ENCODE results near the gene TACC2.

GRCh38 chr10:122163174-122164022, 174.4 kb downstream of the TACC2 start:
- TF ChIP-seq ZFP3 (CRISPR knock-in tag; IDR thresholded peaks at IDR 0.05) (no peak), PATZ1 (CRISPR knock-in tag; IDR thresholded peaks at IDR 0.05; ENCODE audit: borderline replicate concordance) (no peak), ISL1 (CRISPR knock-in tag; IDR thresholded peaks at IDR 0.05) (no peak), TOX (CRISPR knock-in tag; IDR thresholded peaks at IDR 0.05; ENCODE audit: borderline replicate concordance) (no peak), ZFP30 (CRISPR knock-in tag; IDR thresholded peaks at IDR 0.05) (no peak), SNAI2 (CRISPR knock-in tag; IDR thresholded peaks at IDR 0.05) (no peak), ESRRG (CRISPR knock-in tag; IDR thresholded peaks at IDR 0.05) (no peak), ARNTL (CRISPR knock-in tag; IDR thresholded peaks at IDR 0.05; ENCODE audit: borderline replicate concordance, low read depth) (no peak), TCF4 (CRISPR knock-in tag; IDR thresholded peaks at IDR 0.05; ENCODE audit: borderline replicate concordance) (no peak)
- TF ChIP-seq, protein P1, sequence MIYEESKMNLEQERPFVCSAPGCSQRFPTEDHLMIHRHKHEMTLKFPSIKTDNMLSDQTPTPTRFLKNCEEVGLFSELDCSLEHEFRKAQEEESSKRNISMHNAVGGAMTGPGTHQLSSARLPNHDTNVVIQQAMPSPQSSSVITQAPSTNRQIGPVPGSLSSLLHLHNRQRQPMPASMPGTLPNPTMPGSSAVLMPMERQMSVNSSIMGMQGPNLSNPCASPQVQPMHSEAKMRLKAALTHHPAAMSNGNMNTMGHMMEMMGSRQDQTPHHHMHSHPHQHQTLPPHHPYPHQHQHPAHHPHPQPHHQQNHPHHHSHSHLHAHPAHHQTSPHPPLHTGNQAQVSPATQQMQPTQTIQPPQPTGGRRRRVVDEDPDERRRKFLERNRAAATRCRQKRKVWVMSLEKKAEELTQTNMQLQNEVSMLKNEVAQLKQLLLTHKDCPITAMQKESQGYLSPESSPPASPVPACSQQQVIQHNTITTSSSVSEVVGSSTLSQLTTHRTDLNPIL (CRISPR knock-in tag; IDR thresholded peaks at IDR 0.05; ENCODE audit: low read depth) = no peak
- TF ChIP-seq, protein P2, sequence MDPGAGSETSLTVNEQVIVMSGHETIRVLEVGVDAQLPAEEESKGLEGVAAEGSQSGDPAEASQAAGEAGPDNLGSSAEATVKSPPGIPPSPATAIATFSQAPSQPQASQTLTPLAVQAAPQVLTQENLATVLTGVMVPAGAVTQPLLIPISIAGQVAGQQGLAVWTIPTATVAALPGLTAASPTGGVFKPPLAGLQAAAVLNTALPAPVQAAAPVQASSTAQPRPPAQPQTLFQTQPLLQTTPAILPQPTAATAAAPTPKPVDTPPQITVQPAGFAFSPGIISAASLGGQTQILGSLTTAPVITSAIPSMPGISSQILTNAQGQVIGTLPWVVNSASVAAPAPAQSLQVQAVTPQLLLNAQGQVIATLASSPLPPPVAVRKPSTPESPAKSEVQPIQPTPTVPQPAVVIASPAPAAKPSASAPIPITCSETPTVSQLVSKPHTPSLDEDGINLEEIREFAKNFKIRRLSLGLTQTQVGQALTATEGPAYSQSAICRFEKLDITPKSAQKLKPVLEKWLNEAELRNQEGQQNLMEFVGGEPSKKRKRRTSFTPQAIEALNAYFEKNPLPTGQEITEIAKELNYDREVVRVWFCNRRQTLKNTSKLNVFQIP (CRISPR knock-in tag; IDR thresholded peaks at IDR 0.05; ENCODE audit: borderline replicate concordance, low read depth) = no peak

Measured in SK-N-SH treated with all-trans-retinoic acid at 6 μM for 48 hours (cell line).